LNCaP clone FGC (cell line): ENCODE measurements around the gene BRD4.

Experiments used
- DNase-seq: peaks from one replicate; pipeline ENCODE4 v3.0.0-alpha.2; 2011; ENCODE audit warnings: low read depth
- H3K4me3 ChIP-seq: 2 replicates; pipeline ENCODE4 v1.5.1; 2011; ENCODE audit warnings: mild to moderate bottlenecking, low read depth, low read length, control low read depth
- CTCF ChIP-seq: IDR thresholded peaks from 2 replicates; pipeline ENCODE4 v1.5.1; 2012; ENCODE audit warnings: mild to moderate bottlenecking; ENCODE audit not compliant: control insufficient read depth, insufficient read depth; ENCODE audit errors: extremely low read depth

Gene BRD4

GRCh38 chr19:15256708-15257331, 75.5 kb downstream of the BRD4 start:
- no peak overlapping the region for H3K4me3 ChIP-seq
- TF ChIP-seq CTCF, result no peak
- DNase-seq, result no peak

GRCh38 chr19:15255359-15255990, 76.9 kb downstream of the BRD4 start:
- no peak for TF ChIP-seq CTCF
- H3K4me3 ChIP-seq, result no peak overlapping the region
- no peak for DNase-seq

GRCh38 chr19:15254547-15254946, 77.8 kb downstream of the BRD4 start:
- no peak for DNase-seq
- no peak for TF ChIP-seq CTCF

GRCh38 chr19:15253513-15253912, 78.8 kb downstream of the BRD4 start:
- no peak for DNase-seq
- H3K4me3 ChIP-seq, result no peak overlapping the region
- no peak for TF ChIP-seq CTCF

More at GRCh38 chr19:15254547-15254946, 77.8 kb downstream of the BRD4 start:
- no peak overlapping the region for H3K4me3 ChIP-seq

GRCh38 chr19:15253061-15253460, 79.3 kb downstream of the BRD4 start:
- no peak for DNase-seq
- no peak for TF ChIP-seq CTCF
- no peak overlapping the region for H3K4me3 ChIP-seq

- peak; percentile 41 for TF ChIP-seq CTCF
- H3K4me3 ChIP-seq, result no peak overlapping the region
- no peak for DNase-seq
Observed at GRCh38 chr19:15252398-15253018, 79.8 kb downstream of the BRD4 start.
